B cell (primary cell): ENCODE data around the gene CCDC136. TPM values are rescaled to one million over a fixed set of nuclear protein-coding genes. Genes with fewer than 3 reads are reported as not detected.

Source experiments
- ATAC-seq: fragments of 200-7000 bp; cut with Tn5 transposase; one replicate; pipeline ENCODE4 v1.10.0; 2021; ENCODE audit warnings: low read depth, mild to moderate bottlenecking, moderate number of reproducible peaks, moderate library complexity
- CTCF ChIA-PET: fragments of 350-600 bp; sonication (Branson Sonifier 250); formaldehyde crosslinking; loops from one replicate; lab custom pipeline; 2021; ENCODE audit warnings: antibody characterized with exemption, inconsistent platforms; lab: Charles Lee
- POLR2A ChIA-PET: fragments of 350-600 bp; sonication (Branson Sonifier 250); formaldehyde crosslinking; loops from one replicate; lab custom pipeline; 2021; ENCODE audit warnings: antibody characterized with exemption; lab: Charles Lee
- DNase-seq: peaks from one replicate; pipeline ENCODE4 v3.0.0; 2013
- H2AFZ ChIP-seq: 2 replicates; pipeline ENCODE4 v1.6.1; 2012; ENCODE audit warnings: mild to moderate bottlenecking, low read depth, low read length; ENCODE audit not compliant: insufficient read depth, poor library complexity, severe bottlenecking
- H3K27ac ChIP-seq, 2 donors: 1 replicate in 1 of 2; 2 replicates in 1 of 2; pipeline ENCODE4 v1.5.1; 2012 to 2013; ENCODE audit warnings: low read length in 2 of 2, mild to moderate bottlenecking in 2 of 2, moderate library complexity in 1 of 2
- H3K27me3 ChIP-seq, 4 experiments: fragments of 200-600 bp in 1 of 4; sonication (generic) in 1 of 4; replicated peaks in 1 of 4; 1 replicate in 2 of 4; 2 replicates in 2 of 4; pipeline versions ENCODE4 v1.6.1 to v1.7.0; 2013 to 2016; ENCODE audit warnings: low read length in 3 of 4, mild to moderate bottlenecking in 2 of 4, mixed read lengths in 1 of 4, moderate library complexity in 1 of 4; ENCODE audit not compliant: insufficient read depth in 4 of 4, control insufficient read depth in 3 of 4; ENCODE audit errors: control extremely low read depth in 1 of 4
- H3K36me3 ChIP-seq, 2 experiments: replicated peaks in 1 of 2; 1 replicate in 1 of 2; 2 replicates in 1 of 2; pipeline versions ENCODE4 v1.6.1 to v1.7.1; 2013; ENCODE audit warnings: low read length in 1 of 2; ENCODE audit not compliant: insufficient read depth in 2 of 2, control insufficient read depth in 1 of 2; ENCODE audit errors: control extremely low read depth in 1 of 2, extremely low read depth in 1 of 2
- H3K4me1 ChIP-seq, 2 donors: fragments of 200-600 bp in 1 of 2; sonication (generic) in 1 of 2; 1 replicate in 1 of 2; 2 replicates in 1 of 2; pipeline versions ENCODE4 v1.5.1 to v1.6.1; 2013 to 2017; ENCODE audit warnings: low read length in 2 of 2; ENCODE audit not compliant: control insufficient read depth in 2 of 2, insufficient read depth in 2 of 2
- H3K4me2 ChIP-seq: replicated peaks from 2 replicates; pipeline ENCODE3; 2012; ENCODE audit warnings: mild to moderate bottlenecking, low read depth, low read length; ENCODE audit not compliant: poor library complexity, severe bottlenecking
- H3K4me3 ChIP-seq, 5 experiments: fragments of 200-600 bp in 1 of 5; sonication (generic) in 1 of 5; 1 replicate in 3 of 5; 2 replicates in 2 of 5; pipeline versions ENCODE4 v1.5.1 to v1.7.0; 2011 to 2016; ENCODE audit warnings: low read length in 4 of 5, mild to moderate bottlenecking in 4 of 5, low read depth in 2 of 5, control low read depth in 1 of 5, moderate library complexity in 1 of 5; ENCODE audit not compliant: insufficient read depth in 1 of 5; ENCODE audit errors: control extremely low read depth in 1 of 5, extremely low read depth in 1 of 5
- H3K79me2 ChIP-seq: fragments of 200-600 bp; sonication (generic); one replicate; pipeline ENCODE4 v1.6.0; 2016; ENCODE audit warnings: low read length; ENCODE audit not compliant: control insufficient read depth, insufficient read depth
- H3K9ac ChIP-seq: fragments of 200-600 bp; sonication (generic); 2 replicates; pipeline ENCODE4 v1.6.1; 2017; ENCODE audit warnings: mild to moderate bottlenecking, low read length, moderate library complexity
- H3K9me3 ChIP-seq, 3 donors: one replicate each; pipeline versions ENCODE4 v1.6.1 to v1.7.1; 2013; ENCODE audit warnings: low read length in 2 of 3; ENCODE audit not compliant: control insufficient read depth in 2 of 3, insufficient read depth in 1 of 3; ENCODE audit errors: control extremely low read depth in 1 of 3
- H4K20me1 ChIP-seq: 2 replicates; pipeline ENCODE4 v1.6.0; 2012; ENCODE audit warnings: mild to moderate bottlenecking, low read length; ENCODE audit not compliant: insufficient read depth, control insufficient read depth, poor library complexity, severe bottlenecking
- H3K27ac Mint-ChIP-seq: one replicate; pipeline ENCODE4 v1.8.0; 2021; ENCODE audit warnings: mixed read lengths
- H3K27me3 Mint-ChIP-seq: one replicate; pipeline ENCODE4 v1.8.0; 2021; ENCODE audit warnings: mixed read lengths
- H3K4me1 Mint-ChIP-seq: one replicate; pipeline ENCODE4 v1.8.0; 2021; ENCODE audit warnings: mixed read lengths
- H3K4me3 Mint-ChIP-seq: one replicate; pipeline ENCODE4 v1.8.0; 2021; ENCODE audit warnings: mixed read lengths
- H3K9me3 Mint-ChIP-seq: one replicate; pipeline ENCODE4 v1.8.0; 2022; ENCODE audit warnings: mixed read lengths; ENCODE audit not compliant: insufficient read depth
- EZH2 ChIP-seq: IDR thresholded peaks from 2 replicates; pipeline ENCODE4 v1.6.1; 2012; ENCODE audit warnings: borderline replicate concordance, low read depth, mild to moderate bottlenecking, moderate library complexity, low read length; ENCODE audit not compliant: insufficient read depth, poor library complexity, severe bottlenecking
- WGBS: methylation state at CpG from one replicate; pipeline ENCODE4 v1.1.5; 2013; ENCODE audit warnings: missing lambda C conversion rate; ENCODE audit not compliant: insufficient coverage; 5-methylcytosine and 5-hydroxymethylcytosine counted together
- intact Hi-C: fragments of 100-400 bp; cut with micrococcal nuclease; formaldehyde crosslinking; loops from one replicate; pipeline ENCODE4 v1.10.0; 2022
- polyA plus RNA-seq: library from polyadenylated mRNA; depleted of rRNA; stranded (reverse); fragments of >200 nt; gene quantifications from 2 replicates; pipeline ENCODE4 v1.2.3, GENCODE V29; 2012
- total RNA-seq, 2 donors: library from RNA; stranded (reverse); fragments of 120-200 nt in 1 of 2; gene quantifications; 1 replicate in 1 of 2; 2 replicates in 1 of 2; pipeline versions ENCODE4 v1.2.3 to v1.2.4, GENCODE V29; 2013 to 2022
- TF ChIP-seq, protein P1 (sequence below): fragments of 200-600 bp; IDR thresholded peaks from one replicate; pipeline ENCODE4 v1.8.0; 2022; ENCODE audit warnings: antibody characterized with exemption, mild to moderate bottlenecking

Gene CCDC136
- total and polyA plus RNA-seq, 2 donors (not counting 1 experiment from before 2014, with no cell fraction given), result 2.2 to 13.9 TPM

- ChIA-PET CTCF (interaction anchor here (0.7 to 2.0 kb wide), 2 partner anchors 23 to 436 kb away, joined by 3 to 7 read pairs; no protein-coding TSS in a partner anchor), POLR2A (interaction anchor here (0.7 to 1.0 kb wide), 2 partner anchors 15 to 78 kb away, joined by 3 read pairs; no protein-coding TSS in a partner anchor)
- Mint-ChIP-seq H3K9me3 (no peaks in the 10 kb centered on the region), H3K27ac (no peak overlapping the region), H3K4me1 (peaks cover 31% of the 10 kb centered on the region), H3K4me3 (peak overlapping the region; percentile 21), H3K27me3 (no peaks in the 10 kb centered on the region)
- Histone ChIP-seq H3K9ac (no peak overlapping the region), H2AFZ (no peak overlapping the region), H3K79me2 (peaks cover 27% of the 10 kb centered on the region), H3K36me3 (peaks cover 0 to 6% of the 10 kb centered on the region in 2 experiments), H3K9me3 (no peaks in the 10 kb centered on the region), H4K20me1 (peaks cover 10% of the 10 kb centered on the region), H3K4me1 (peaks cover 11 to 21% of the 10 kb centered on the region in 2 donors), H3K27ac (no peak overlapping the region), H3K27me3 (no peaks in the 10 kb centered on the region), H3K4me2 (no peak overlapping the region), H3K4me3 (no peak overlapping the region)
- no peak for ATAC-seq
- DNase-seq, result no peak
- intact Hi-C loops, result no loop called here
- no peak for TF ChIP-seq EZH2
- WGBS, result 58% methylated on average over 4 of the region's 10 CpGs
Measured at GRCh38 chr7:128860158-128861073, 68.6 kb downstream of the CCDC136 start.

DNA sequence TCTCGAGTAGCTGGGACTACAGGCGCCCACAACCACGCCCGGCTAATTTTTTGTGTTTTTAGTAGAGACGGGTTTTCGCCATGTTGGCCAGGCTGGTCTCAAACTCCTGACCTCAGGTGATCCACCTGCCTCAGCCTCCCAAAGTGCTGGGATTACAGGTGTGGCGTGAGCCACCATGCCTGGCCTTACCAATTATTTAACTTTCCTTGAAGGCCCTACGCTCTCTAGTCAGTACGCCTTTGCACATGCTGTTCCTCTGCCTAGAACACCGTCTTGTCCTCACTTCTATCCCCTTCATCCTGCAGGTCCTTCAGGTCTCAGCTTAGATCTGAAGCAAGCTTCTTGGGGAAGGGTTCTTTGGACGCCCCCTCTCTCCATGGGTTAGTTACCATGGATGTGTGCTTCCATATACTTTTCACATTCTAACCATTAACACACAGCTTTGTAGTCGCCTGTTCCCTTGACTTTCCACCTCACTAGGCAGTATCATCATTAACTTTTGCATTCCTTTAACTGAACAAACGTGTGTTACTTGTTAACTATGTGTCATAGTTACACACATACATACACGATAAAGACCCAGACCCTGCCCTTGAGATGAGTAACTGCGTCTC is 70.3 kb downstream of the CCDC136 start:
- peak overlapping the region; percentile 68 for H2AFZ ChIP-seq
- ChIA-PET CTCF (interaction anchor here (1.2 to 3.0 kb wide), 8 partner anchors 20 to 435 kb away, joined by 3 to 17 read pairs (median 4); no protein-coding TSS in a partner anchor), POLR2A (interaction anchor here (1.4 kb wide), 1 partner anchor 21 kb away, joined by 6 read pairs; no protein-coding TSS in a partner anchor)
- H3K27me3 Mint-ChIP-seq, result no peaks in the 10 kb centered on the region
- peaks cover 33% of the 10 kb centered on the region for H3K79me2 ChIP-seq
- H3K27ac ChIP-seq, result peak overlapping the region in 1 of 2 donors; percentile 6
- no peaks in the 10 kb centered on the region for H3K9me3 ChIP-seq
- peak overlapping the region; percentile 97 for H3K4me3 Mint-ChIP-seq
- WGBS, result 59% methylated on average over 7 of the region's 15 CpGs
- TF ChIP-seq, protein P1, sequence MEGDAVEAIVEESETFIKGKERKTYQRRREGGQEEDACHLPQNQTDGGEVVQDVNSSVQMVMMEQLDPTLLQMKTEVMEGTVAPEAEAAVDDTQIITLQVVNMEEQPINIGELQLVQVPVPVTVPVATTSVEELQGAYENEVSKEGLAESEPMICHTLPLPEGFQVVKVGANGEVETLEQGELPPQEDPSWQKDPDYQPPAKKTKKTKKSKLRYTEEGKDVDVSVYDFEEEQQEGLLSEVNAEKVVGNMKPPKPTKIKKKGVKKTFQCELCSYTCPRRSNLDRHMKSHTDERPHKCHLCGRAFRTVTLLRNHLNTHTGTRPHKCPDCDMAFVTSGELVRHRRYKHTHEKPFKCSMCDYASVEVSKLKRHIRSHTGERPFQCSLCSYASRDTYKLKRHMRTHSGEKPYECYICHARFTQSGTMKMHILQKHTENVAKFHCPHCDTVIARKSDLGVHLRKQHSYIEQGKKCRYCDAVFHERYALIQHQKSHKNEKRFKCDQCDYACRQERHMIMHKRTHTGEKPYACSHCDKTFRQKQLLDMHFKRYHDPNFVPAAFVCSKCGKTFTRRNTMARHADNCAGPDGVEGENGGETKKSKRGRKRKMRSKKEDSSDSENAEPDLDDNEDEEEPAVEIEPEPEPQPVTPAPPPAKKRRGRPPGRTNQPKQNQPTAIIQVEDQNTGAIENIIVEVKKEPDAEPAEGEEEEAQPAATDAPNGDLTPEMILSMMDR, result no peak
- TF ChIP-seq EZH2, result no peak
- peaks cover 0 to 18% of the 10 kb centered on the region in 2 experiments for H3K36me3 ChIP-seq
- H3K27ac Mint-ChIP-seq, result peak overlapping the region; percentile 97
- H3K4me1 ChIP-seq, result peaks cover 11 to 21% of the 10 kb centered on the region in 2 donors
- H3K9me3 Mint-ChIP-seq, result no peaks in the 10 kb centered on the region
- ATAC-seq, result no peak
- no peak for DNase-seq
- H3K4me1 Mint-ChIP-seq, result peaks cover 40% of the 10 kb centered on the region
- H3K4me2 ChIP-seq, result peak overlapping the region; percentile 90
- intact Hi-C loops, result loop anchor here (1.0 to 2.0 kb wide), 5 partner anchors 71 to 641 kb away; partner anchors contain the start of genes CALU, CCDC136 and SMKR1
- H3K27me3 ChIP-seq, result no peaks in the 10 kb centered on the region
- peaks cover 18% of the 10 kb centered on the region for H4K20me1 ChIP-seq
- peak overlapping the region; percentile 98 for H3K9ac ChIP-seq
- peak overlapping the region; percentile 76 to 99 (median 97) for H3K4me3 ChIP-seq
